IPS-NIHi11 (cell line): ENCODE measurements around the gene TMEM123.
A peak's percentile ranks its signal among the peaks of the same experiment; 100 is the strongest.

ENCODE experiments used
- DNase-seq: peaks from one replicate; pipeline ENCODE4 v3.0.0; 2012; ENCODE audit warnings: mixed read lengths, low spot score

Gene TMEM123

GRCh38 chr11:102359372-102359771 is 93.2 kb downstream of the TMEM123 start:
- DNase-seq = no peak

- DNase-seq = no peak
Measured at GRCh38 chr11:102357116-102357515, 95.4 kb downstream of the TMEM123 start.

- peak; percentile 10 for DNase-seq
Measured at GRCh38 chr11:102347462-102348370, 104.8 kb downstream of the TMEM123 start.

- DNase-seq = peak; percentile 91
Measured at GRCh38 chr11:102346748-102347461, 105.7 kb downstream of the TMEM123 start, which contains the start of gene BIRC2. BIRC2 (plus strand) TSS chr11:102347214; CDS start chr11:102349855, 2,641 bp downstream.

GRCh38 chr11:102346456-102346747 is 106.2 kb downstream of the TMEM123 start:
- no peak for DNase-seq
